NOMO-1 (cell line): Measurements from ENCODE around the gene MT1E.
"Not testable (repeated sequence)": the region's sequence is repeated elsewhere in the genome, so short reads cannot be mapped to it uniquely, and the experiment has no call there.

Source experiments
- DNase-seq, 2 experiments: peaks; one replicate each; lab custom pipeline; 2025; ENCODE audit not compliant: unreplicated experiment in 2 of 2; lab: John Stamatoyannopoulos, UW

MT1E gene

GRCh38 chr16:56606476-56607108, 19.0 kb upstream of the MT1E start:
- DNase-seq = no peak

GRCh38 chr16:56607109-56607618, 18.4 kb upstream of the MT1E start:
- DNase-seq = no peak

GRCh38 chr16:56607675-56608042, 17.9 kb upstream of the MT1E start:
- DNase-seq = no peak

GRCh38 chr16:56608043-56608875, 17.3 kb upstream of the MT1E start, which contains the start of gene MT2A:
Gene MT2A, plus strand, starts transcription at chr16:56608584. Its CDS starts 72 bp downstream, at chr16:56608656.
- DNase-seq = peak; percentile 98 to 100

- no peak for DNase-seq
These were observed 16.6 kb upstream of the MT1E start for GRCh38 chr16:56608876-56609462.

DNA sequence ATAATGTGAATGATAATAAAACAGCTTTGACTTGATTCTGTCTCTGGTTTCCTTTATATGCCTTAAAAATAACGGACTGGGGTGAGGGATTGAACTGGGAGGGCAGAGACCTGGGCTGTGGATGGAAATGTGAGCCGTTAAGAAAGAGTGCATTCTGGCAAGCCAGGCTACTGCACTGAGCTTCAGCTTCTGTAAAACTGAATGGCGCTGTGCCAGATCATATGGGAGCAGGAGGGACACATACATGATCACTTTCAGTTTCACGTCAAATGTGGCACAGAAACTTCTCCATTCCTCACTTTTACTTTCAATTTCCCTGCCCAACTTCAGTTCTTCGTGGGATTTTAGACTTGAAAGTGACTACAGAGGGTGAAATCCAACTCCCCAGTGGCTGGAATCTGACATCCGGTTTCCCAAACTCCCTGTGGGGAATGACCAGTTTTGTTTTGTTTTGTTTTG, 16.1 kb upstream of the MT1E start:
- peak; percentile 76 to 98 for DNase-seq

DNA sequence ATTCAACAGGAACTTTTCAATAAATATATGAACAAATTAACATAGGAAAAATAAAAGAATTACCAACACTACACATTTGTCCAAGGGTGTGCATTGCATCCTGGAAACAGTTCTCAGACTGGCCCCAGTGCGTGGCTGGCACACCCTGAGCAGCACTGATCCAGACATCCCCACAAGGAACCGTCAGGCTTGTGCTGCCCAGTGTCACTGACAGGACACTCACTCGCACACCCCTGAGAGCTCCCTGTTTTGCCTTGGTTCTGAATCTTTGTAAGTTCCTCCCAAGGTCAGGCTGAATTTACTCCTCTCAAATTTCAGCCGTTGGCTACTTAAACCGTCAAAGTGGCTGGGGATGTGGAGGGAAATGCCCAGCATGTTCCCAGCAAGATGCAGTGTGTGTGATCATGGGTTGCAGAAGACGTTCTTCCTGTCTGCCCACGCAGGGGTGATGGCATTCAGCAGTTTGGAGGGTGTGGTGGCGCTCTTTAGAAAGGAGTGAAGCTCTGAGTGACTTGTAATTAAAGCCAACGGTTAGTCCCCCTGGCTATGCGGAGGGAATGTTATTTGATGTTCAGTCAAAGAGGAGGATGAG, 15.5 kb upstream of the MT1E start:
- peak; percentile 42 to 60 for DNase-seq

- DNase-seq = no peak
These were observed 14.9 kb upstream of the MT1E start for GRCh38 chr16:56610609-56611111.

GRCh38 chr16:56611281-56611833, 14.2 kb upstream of the MT1E start:
- no peak for DNase-seq

- DNase-seq = no peak
These were observed 11.9 kb upstream of the MT1E start for GRCh38 chr16:56613706-56614105.

GRCh38 chr16:56614549-56614991, 11.0 kb upstream of the MT1E start:
- no peak for DNase-seq

- DNase-seq = no peak
These were observed 10.2 kb upstream of the MT1E start for GRCh38 chr16:56615353-56615752.

GRCh38 chr16:56616608-56617211, 8.9 kb upstream of the MT1E start:
- no peak for DNase-seq

DNA sequence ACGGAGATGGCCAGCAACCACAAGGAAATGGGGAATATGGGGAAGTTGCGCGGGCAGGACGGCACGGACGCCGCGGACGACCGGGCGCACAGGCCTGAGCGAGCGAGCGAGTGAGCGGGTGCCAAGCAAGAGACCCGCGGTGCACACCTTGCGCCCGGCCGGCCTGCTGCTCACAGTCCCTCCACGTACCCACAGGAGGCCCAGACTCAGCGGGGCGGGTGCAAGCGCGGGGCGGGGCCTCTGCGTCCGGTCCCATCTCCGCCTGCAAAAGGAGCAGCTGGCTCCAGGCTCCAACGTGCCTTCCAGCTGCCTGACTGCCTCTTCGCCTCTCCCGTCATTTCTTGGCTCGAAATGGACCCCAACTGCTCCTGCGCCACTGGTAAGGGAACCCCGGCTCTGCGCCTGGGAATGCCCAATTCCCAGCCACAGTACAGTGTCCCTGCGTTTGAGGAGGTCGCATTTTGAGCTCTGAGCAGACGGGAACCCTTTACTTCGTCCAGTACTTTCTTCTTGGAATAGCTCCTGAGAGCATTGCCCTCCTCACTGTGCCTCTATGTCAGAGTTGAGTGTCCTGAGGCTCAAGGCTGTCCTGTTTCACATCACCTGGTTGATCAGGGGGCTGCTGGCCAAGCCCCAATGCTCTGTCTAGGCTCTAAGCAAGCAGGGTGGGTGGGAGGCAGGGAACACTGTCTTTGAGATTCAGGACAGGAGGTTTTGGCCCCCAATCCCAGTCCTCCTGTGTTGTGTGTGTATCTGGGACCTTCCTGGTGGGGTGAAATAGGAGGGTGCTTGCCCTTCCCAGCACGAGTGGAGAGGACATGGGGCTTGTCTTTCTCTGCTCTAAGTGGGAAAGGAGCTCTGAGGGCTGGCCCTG, 8.1 kb upstream of the MT1E start:
- peak; percentile 29 to 62 for DNase-seq

DNA sequence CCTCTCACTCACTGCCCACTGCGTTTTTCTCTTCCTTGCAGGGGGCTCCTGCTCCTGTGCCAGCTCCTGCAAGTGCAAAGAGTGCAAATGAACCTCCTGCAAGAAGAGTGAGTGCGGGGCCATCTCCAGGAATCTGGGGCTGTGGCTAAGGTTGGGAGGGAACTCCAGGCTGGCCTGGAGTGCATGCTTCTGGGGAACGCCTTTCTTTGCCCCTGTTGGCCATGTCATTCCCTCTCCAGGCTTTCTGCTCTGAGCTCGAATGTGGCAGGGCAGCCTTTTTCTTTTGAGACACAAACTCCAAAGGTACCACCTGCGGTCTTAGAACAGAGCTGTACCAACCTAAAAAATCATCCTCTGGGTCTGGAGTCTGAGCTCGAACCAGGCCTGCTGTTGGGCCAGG, 7.4 kb upstream of the MT1E start:
- no peak for DNase-seq

GRCh38 chr16:56620339-56620897, 5.2 kb upstream of the MT1E start:
- DNase-seq = no peak

DNA sequence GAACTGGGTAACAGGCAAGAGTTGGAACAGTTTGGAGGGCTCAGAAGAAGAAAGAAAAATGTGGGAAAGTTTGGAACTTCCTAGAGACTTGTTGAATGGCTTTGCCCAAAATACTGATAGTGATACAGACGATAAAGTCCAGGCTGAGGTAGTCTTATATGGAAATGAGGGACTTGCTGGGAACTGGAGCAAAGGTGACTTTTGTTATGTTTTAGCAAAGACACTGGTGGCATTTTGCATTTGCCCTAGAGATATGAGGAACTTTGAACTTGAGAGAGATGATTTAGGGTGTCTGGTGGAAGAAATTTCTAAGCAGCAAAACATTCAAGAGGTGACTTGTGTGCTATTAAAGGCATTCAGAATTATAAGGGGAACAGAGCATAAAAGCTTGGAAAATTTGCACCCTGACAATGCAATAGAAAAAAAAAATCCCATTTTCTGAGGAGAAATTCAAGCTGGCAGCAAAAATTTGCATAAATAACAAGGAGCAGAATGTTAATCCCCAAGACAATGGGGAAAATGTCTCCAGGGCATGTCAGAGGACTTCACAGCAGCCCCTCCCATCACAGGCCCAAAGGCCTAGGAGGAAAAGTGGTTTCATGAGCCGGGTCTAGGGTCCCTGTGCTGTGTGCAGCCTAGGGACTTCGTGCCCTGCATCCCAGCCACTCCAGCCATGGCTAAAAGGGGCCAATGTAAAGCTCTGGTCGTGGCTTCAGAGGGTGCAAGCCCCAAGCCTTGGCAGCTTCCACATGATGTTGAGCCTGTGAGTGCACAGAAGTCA, 3.7 kb upstream of the MT1E start:
- DNase-seq = not testable (repeated sequence)

GRCh38 chr16:56623184-56623583, 2.4 kb upstream of the MT1E start:
- DNase-seq = not testable (repeated sequence)
